ENCODE measurements around the gene NUDT1.

Gene NUDT1

GRCh38 chr7:2241580-2242540 is at the start of gene NUDT1, which contains the start of gene MRM2:
TSS of gene NUDT1 (plus strand) at chr7:2242226. CDS start at chr7:2244575, 2,349 bp downstream.
TSS of gene MRM2 (minus strand) at chr7:2242205. CDS start at chr7:2242169, 36 bp downstream.
- DNase-seq (ENCODE audit: low read depth), result peak; percentile 60

- DNase-seq (ENCODE audit: low read depth), result no peak
These were observed 49.0 kb upstream of the NUDT1 start for GRCh38 chr7:2192831-2193534.

GRCh38 chr7:2193575-2194305 is 48.3 kb upstream of the NUDT1 start:
- DNase-seq (ENCODE audit: low read depth), result no peak

GRCh38 chr7:2195400-2196246 is 46.4 kb upstream of the NUDT1 start:
- no peak for DNase-seq (ENCODE audit: low read depth)

- no peak for DNase-seq (ENCODE audit: low read depth)
These were observed 45.3 kb upstream of the NUDT1 start for GRCh38 chr7:2196381-2197378.

GRCh38 chr7:2197436-2198155 is 44.4 kb upstream of the NUDT1 start:
- DNase-seq (ENCODE audit: low read depth), result no peak

- no peak for DNase-seq (ENCODE audit: low read depth)
These were observed 43.8 kb upstream of the NUDT1 start for GRCh38 chr7:2198206-2198605.

- DNase-seq (ENCODE audit: low read depth), result no peak
These were observed 43.3 kb upstream of the NUDT1 start for GRCh38 chr7:2198760-2199159.

- no peak for DNase-seq (ENCODE audit: low read depth)
These were observed 42.5 kb upstream of the NUDT1 start for GRCh38 chr7:2199528-2199927.

GRCh38 chr7:2199956-2200583 is 42.0 kb upstream of the NUDT1 start:
- DNase-seq (ENCODE audit: low read depth), result no peak

GRCh38 chr7:2200584-2200980 is 41.4 kb upstream of the NUDT1 start:
- no peak for DNase-seq (ENCODE audit: low read depth)

GRCh38 chr7:2201128-2201527 is 40.9 kb upstream of the NUDT1 start:
- DNase-seq (ENCODE audit: low read depth), result no peak

- DNase-seq (ENCODE audit: low read depth), result no peak
These were observed 40.2 kb upstream of the NUDT1 start for GRCh38 chr7:2201686-2202360.

- DNase-seq (ENCODE audit: low read depth), result no peak
These were observed 39.7 kb upstream of the NUDT1 start for GRCh38 chr7:2202361-2202761.

- DNase-seq (ENCODE audit: low read depth), result no peak
These were observed 38.9 kb upstream of the NUDT1 start for GRCh38 chr7:2202901-2203765.

GRCh38 chr7:2203766-2204300 is 38.2 kb upstream of the NUDT1 start:
- no peak for DNase-seq (ENCODE audit: low read depth)

- DNase-seq (ENCODE audit: low read depth), result no peak
These were observed 37.6 kb upstream of the NUDT1 start for GRCh38 chr7:2204446-2204845.
